ENCODE data around the gene SDHA.
A peak's percentile ranks its signal among the peaks of the same experiment; 100 is the strongest.
"Not testable (repeated sequence)": the region's sequence is repeated elsewhere in the genome, so short reads cannot be mapped to it uniquely, and the experiment has no call there.

The SDHA gene

DNA sequence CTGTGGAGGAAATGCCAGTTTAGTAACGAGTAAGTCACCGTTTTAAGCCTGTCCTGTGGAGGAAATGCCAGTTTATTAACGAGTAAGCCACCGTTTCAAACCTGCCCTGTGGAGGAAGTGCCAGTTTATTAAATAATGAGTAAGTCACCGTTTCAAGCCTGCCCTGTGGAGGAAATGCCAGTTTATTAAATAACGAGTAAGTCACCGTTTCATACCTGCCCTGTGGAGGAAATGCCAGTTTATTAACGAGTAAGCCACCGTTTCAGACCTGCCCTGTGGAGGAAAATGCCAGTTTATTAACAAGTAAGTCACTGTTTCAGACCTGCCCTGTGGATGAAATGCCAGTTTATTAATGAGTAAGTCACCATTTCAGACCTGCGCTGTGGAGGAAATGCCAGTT is 34.4 kb downstream of the SDHA start:
- DNase-seq: no peak
- H3K4me1 Mint-ChIP-seq (ENCODE audit: low read depth in 2 of 2): peaks cover 9 to 13% of the 10 kb centered on the region in 2 donors

DNA sequence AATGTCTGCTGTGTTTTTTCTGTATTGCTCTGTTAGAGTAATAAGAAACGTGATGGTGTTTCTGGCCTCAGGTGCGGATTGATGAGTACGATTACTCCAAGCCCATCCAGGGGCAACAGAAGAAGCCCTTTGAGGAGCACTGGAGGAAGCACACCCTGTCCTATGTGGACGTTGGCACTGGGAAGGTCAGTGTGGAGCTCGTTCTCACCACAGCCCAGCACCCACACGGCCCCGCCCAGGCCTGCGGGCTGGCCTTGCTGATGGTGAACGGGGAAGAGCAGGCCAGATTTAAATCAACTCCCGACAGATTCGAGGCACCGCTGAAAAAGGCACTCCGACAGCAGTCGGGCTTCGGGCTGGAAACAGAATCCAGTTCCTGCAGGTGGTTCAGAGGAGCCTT is 36.2 kb downstream of the SDHA start:
- H3K9me3 Mint-ChIP-seq; H3K4me3 Mint-ChIP-seq; ATAC-seq (replicated peaks); H3K27ac Mint-ChIP-seq; H3K27me3 Mint-ChIP-seq; DNase-seq: not testable (repeated sequence)
- H3K4me1 Mint-ChIP-seq (ENCODE audit: low read depth in 2 of 2): peaks cover 9 to 13% of the 10 kb centered on the region in 2 donors
- peaks cover 57% of the 10 kb centered on the region for H3K36me3 Mint-ChIP-seq (ENCODE audit: insufficient read depth)

More for the DNA sequence above, 34.4 kb downstream of the SDHA start:
- ATAC-seq (replicated peaks): no peak
- peaks cover 57% of the 10 kb centered on the region for H3K36me3 Mint-ChIP-seq (ENCODE audit: insufficient read depth)
- H3K4me3 Mint-ChIP-seq: peak overlapping the region; percentile 61 to 71
- peak overlapping the region; percentile 86 to 93 for H3K27ac Mint-ChIP-seq
- no peaks in the 10 kb centered on the region for H3K9me3 Mint-ChIP-seq
- no peaks in the 10 kb centered on the region for H3K27me3 Mint-ChIP-seq

DNA sequence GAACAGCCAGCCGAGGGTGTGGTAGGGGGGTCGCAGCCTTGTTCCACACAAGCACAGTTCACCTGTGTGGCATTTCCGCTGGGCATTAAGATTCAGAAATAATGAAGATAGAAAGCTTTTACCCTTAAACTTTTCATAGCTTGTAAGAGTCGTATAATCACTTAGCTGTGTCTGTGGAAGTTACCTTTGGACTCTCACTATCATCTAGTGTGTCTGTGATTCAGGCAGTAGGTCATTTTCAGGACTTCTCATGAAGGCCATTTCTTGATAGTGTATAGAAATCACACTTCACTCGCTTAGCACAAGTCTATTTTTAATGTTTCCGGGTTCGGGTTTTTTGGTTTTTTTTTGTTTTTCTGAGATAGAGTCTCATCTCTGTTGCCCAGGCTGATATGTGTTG is 37.0 kb downstream of the SDHA start:
- not testable (repeated sequence) for H3K9me3 Mint-ChIP-seq; H3K27me3 Mint-ChIP-seq; H3K4me3 Mint-ChIP-seq; ATAC-seq (replicated peaks); DNase-seq; H3K27ac Mint-ChIP-seq
- H3K36me3 Mint-ChIP-seq (ENCODE audit: insufficient read depth): peaks cover 57% of the 10 kb centered on the region
- peaks cover 7 to 10% of the 10 kb centered on the region in 2 donors for H3K4me1 Mint-ChIP-seq (ENCODE audit: low read depth in 2 of 2)

DNA sequence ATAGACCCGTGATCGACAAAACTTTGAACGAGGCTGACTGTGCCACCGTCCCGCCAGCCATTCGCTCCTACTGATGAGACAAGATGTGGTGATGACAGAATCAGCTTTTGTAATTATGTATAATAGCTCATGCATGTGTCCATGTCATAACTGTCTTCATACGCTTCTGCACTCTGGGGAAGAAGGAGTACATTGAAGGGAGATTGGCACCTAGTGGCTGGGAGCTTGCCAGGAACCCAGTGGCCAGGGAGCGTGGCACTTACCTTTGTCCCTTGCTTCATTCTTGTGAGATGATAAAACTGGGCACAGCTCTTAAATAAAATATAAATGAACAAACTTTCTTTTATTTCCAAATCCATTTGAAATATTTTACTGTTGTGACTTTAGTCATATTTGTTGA is 38.2 kb downstream of the SDHA start:
- not testable (repeated sequence) for DNase-seq; H3K9me3 Mint-ChIP-seq; H3K27me3 Mint-ChIP-seq; H3K4me3 Mint-ChIP-seq; H3K4me1 Mint-ChIP-seq (ENCODE audit: low read depth in 2 of 2); ATAC-seq (replicated peaks); H3K27ac Mint-ChIP-seq
- peaks cover 56% of the 10 kb centered on the region for H3K36me3 Mint-ChIP-seq (ENCODE audit: insufficient read depth)

DNA sequence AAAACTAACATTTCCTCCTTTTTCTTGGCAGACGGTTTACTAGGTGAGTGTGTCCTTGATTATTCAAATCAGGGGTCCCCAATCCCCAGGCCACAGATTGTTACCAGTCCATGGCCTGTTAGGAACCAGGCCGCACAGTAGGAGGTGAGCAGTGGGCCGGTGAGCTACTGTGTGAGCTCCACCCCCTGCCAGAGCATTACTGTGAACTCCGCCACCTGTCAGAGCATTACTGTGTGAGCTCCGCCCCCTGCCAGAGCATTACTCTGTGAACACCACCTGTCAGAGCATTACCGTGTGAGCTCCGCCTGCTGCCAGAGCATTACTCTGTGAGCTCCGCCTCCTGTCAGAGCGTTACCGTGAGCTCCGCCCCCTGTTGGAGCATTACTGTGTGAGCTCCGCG is 39.0 kb downstream of the SDHA start:
- Mint-ChIP-seq H3K9me3 (no peaks in the 10 kb centered on the region), H3K4me3 (no peak overlapping the region), H3K36me3 (ENCODE audit: insufficient read depth) (peaks cover 56% of the 10 kb centered on the region), H3K4me1 (ENCODE audit: low read depth in 2 of 2) (peaks cover 7 to 9% of the 10 kb centered on the region in 2 donors), H3K27me3 (no peaks in the 10 kb centered on the region), H3K27ac (peak overlapping the region in 1 of 2 donors; percentile 38)
- no peak for ATAC-seq (replicated peaks)
- no peak for DNase-seq

DNA sequence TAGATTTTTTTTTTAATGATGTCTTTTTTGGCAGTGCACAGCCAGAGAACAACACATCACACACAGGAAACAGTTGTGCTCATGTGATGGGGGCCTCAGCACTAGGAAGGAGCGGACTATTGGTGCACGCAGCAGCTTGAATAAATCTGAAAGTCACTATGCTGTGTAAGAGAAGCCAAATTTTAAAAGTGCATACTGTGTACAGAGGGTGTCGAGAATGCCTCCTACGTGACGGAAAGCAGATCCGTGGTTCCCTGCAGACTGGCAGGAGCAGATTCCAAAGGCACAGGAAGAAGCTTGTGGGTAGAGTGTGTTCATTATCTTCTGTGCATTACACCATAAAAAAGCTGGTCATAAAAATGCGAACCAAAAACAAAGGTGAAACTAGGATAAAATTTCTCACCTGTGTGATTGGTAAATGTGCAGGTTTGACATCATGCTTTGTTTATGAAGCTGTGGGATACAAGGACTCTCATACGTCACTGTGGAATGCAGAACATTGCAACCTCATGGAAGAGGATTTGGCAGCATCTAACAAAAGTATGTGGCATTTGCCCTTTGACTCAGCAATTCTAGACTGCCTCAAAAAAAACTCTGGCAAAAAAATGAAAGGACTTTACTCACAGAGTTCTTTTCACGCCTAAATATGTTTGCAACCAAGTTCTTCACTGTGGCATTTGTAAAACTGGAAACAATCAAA is 45.3 kb downstream of the SDHA start:
- not testable (repeated sequence) for ATAC-seq (replicated peaks); DNase-seq; H3K4me1 Mint-ChIP-seq (ENCODE audit: low read depth in 2 of 2); H3K27me3 Mint-ChIP-seq; H3K9me3 Mint-ChIP-seq; H3K4me3 Mint-ChIP-seq
- Mint-ChIP-seq H3K36me3 (ENCODE audit: insufficient read depth) (peaks cover 26% of the 10 kb centered on the region), H3K27ac (peak overlapping the region in 1 of 2 donors; percentile 73)

DNA sequence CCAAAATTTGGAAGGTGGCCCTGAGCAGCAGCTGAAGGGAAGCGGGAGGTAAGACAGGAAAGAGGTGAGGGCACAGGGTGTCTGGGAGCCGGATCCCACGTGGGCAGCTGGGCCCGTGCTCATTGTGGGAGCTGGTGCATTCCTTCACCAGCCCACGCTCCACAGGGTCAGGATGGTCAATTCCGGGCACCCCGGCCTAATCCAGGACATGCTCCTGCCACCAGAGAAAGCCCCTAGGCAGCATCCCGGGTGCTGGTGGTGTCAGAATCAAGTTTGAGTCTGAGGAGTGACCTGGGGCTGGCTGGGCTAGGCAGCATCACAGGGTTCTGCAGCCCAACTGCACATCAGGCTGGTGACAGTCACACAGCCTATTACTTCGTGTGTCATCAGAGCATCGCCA is 46.2 kb downstream of the SDHA start:
- Mint-ChIP-seq H3K36me3 (ENCODE audit: insufficient read depth) (peaks cover 23% of the 10 kb centered on the region), H3K27ac (peak overlapping the region; percentile 39 to 73), H3K4me1 (ENCODE audit: low read depth in 2 of 2) (no peaks in the 10 kb centered on the region), H3K27me3 (no peaks in the 10 kb centered on the region), H3K9me3 (no peaks in the 10 kb centered on the region), H3K4me3 (no peak overlapping the region)
- DNase-seq (no peak), ATAC-seq (replicated peaks) (no peak)

DNA sequence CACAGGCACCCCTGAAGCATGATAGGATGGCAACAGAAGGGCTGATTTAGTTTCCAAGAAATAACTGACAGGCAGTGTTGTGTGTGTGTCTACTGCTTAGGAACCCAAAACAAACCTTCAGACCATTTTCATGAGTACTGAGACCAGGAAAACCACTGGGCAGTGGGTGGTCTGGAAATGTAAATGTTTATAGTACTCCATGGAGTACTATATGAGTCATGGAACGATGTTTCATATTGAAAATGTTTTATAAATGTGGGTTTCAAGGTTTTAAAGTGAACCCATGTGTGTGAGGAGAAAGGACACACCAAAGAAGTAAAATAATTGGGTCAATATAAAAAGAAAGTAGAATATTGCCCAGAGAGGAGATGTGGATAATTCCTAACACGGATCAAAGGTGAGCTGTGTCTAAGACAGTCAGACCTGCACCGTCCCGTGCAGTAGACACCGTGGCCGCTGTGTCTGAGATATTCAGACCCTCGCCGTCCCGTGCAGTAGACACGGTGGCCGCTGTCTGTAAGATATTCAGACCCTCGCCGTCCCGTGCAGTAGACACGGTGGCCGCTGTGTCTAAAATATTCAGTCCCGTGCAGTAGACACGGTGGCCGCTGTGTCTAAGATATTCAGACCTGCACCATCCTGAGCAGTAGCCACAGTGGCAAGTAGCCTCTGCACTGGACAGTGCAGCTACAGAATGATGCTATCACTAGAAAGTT is 48.3 kb downstream of the SDHA start:
- H3K36me3 Mint-ChIP-seq (ENCODE audit: insufficient read depth): peaks cover 32% of the 10 kb centered on the region
- H3K27me3 Mint-ChIP-seq; H3K9me3 Mint-ChIP-seq; H3K4me1 Mint-ChIP-seq (ENCODE audit: low read depth in 2 of 2); DNase-seq; H3K4me3 Mint-ChIP-seq; ATAC-seq (replicated peaks): not testable (repeated sequence)
- peak overlapping the region in 1 of 2 donors; percentile 36 for H3K27ac Mint-ChIP-seq

DNA sequence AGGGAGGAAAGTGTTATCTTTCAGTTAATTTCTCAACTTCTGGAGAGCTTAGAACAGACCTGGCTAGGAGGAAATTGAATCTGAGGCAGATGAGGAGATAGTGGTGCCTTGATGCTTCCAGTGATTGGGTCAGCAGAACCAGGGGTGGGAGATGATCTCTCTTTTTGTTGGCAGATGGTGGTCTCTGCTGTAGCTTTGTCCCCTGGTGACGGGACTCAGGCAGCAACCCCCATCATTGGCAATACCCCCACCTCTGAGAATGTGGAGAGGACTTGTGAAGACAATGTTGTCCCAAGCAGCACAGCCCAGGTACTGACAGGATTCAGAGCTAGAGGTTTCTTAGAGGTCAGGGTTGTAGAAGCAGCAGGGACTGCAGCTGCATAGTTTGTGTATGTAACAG is 49.6 kb downstream of the SDHA start:
- H3K36me3 Mint-ChIP-seq (ENCODE audit: insufficient read depth): peaks cover 37% of the 10 kb centered on the region

DNA sequence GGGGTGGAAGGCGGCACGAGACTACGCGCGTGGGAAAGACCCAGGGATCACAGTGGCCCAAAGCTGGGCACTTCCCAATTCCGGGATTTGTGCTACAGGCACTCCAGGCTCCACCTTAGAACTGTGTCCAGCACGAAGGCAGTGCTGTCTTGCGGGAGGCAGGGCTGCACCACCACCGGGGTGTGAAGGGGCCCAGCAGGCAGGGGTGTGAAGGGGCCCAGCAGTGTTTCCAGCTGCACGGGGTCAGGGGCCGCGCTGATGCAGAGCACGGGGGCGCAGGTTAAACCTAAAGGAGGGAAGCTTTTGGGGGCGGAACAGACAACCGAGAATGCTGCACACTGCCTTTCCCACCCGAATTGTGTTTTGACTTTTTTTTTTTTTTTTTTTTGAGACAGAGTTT is 52.2 kb downstream of the SDHA start:
- peak overlapping the region; percentile 90 to 92 for H3K4me3 Mint-ChIP-seq
- H3K4me1 Mint-ChIP-seq (ENCODE audit: low read depth in 2 of 2): peaks cover 23 to 26% of the 10 kb centered on the region in 2 donors
- no peaks in the 10 kb centered on the region for H3K9me3 Mint-ChIP-seq
- H3K27ac Mint-ChIP-seq: peak overlapping the region; percentile 49 to 94
- DNase-seq: no peak
- ATAC-seq (replicated peaks): no peak
- H3K36me3 Mint-ChIP-seq (ENCODE audit: insufficient read depth): peaks cover 45% of the 10 kb centered on the region
- H3K27me3 Mint-ChIP-seq: no peaks in the 10 kb centered on the region

More for the DNA sequence above, 49.6 kb downstream of the SDHA start:
- no peak for DNase-seq
- Mint-ChIP-seq H3K27ac (peak overlapping the region in 1 of 2 donors; percentile 36), H3K9me3 (no peaks in the 10 kb centered on the region), H3K4me1 (ENCODE audit: low read depth in 2 of 2) (peaks cover 6 to 10% of the 10 kb centered on the region in 2 donors), H3K4me3 (no peak overlapping the region), H3K27me3 (no peaks in the 10 kb centered on the region)
- ATAC-seq (replicated peaks): no peak

DNA sequence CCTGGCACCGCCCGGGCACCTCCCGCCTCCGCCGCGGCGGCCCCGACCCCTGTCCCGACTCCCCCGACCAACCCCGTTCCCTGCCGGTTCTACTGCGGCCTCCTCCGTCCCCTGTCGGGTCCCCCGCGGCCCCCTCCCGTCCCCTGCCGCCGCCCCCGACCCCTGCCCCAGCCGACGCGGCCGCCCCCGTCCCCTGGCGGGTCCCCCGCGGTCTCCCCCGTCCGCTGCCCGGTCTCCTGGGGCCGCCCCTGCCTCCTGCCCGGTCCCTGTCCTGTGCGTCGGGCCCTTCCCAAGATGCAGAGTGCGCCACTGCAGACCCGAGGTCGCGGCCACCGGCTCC is 53.7 kb downstream of the SDHA start:
- ATAC-seq (replicated peaks): peak; percentile 5
- Mint-ChIP-seq H3K36me3 (ENCODE audit: insufficient read depth) (peaks cover 48% of the 10 kb centered on the region), H3K27ac (peak overlapping the region; percentile 94), H3K4me3 (peak overlapping the region; percentile 90 to 92), H3K4me1 (ENCODE audit: low read depth in 2 of 2) (peaks cover 23 to 32% of the 10 kb centered on the region in 2 donors)
- not testable (repeated sequence) for DNase-seq, H3K27me3 Mint-ChIP-seq, H3K9me3 Mint-ChIP-seq

DNA sequence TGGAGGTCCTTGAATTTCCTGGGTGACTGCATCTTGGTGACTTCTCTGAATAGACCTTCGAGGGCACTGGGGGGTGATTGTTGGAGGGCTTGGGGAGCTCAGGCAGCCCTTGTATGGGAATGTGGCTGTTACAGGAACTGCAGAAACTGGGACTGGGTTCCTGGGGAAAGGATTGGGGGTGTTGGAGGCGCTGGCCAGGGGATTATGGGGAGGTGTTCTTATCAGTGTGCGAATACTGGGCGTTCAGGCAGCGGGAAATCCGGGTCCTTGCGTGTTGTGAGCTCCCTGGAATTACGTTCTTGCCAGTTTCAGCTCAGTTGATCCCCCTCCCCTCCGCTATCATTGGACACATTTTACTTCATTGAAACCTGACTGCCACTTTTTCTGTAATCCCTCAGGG is 55.0 kb downstream of the SDHA start:
- H3K36me3 Mint-ChIP-seq (ENCODE audit: insufficient read depth): peaks cover 54% of the 10 kb centered on the region

DNA sequence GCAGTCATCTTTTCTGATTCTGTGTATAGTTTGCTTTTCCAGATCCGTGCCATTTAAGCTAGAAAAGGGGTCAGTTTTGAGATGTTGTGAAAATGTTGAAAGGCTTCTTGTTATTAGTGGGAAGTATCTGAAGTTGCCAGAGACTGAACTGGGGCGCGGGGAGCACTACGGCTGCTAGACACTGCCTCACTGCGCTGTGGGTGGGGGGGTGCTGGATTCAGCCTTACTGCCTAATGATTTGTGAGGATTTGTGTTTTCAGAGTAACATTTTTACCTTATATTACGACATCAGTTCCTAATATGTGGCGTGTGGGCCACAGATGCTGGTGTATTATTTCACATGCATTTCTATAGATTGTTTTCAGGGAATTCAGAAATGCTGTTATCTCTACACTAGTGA is 55.4 kb downstream of the SDHA start:
- H3K9me3 Mint-ChIP-seq; H3K27me3 Mint-ChIP-seq; DNase-seq; ATAC-seq (replicated peaks): not testable (repeated sequence)
- peaks cover 29 to 33% of the 10 kb centered on the region in 2 donors for H3K4me1 Mint-ChIP-seq (ENCODE audit: low read depth in 2 of 2)
- peaks cover 54% of the 10 kb centered on the region for H3K36me3 Mint-ChIP-seq (ENCODE audit: insufficient read depth)
- H3K27ac Mint-ChIP-seq: peak overlapping the region; percentile 54 to 78
- H3K4me3 Mint-ChIP-seq: peak overlapping the region; percentile 90 to 92

More for the DNA sequence above, 55.0 kb downstream of the SDHA start:
- Mint-ChIP-seq H3K4me1 (ENCODE audit: low read depth in 2 of 2) (peaks cover 25 to 32% of the 10 kb centered on the region in 2 donors), H3K27ac (peak overlapping the region; percentile 54 to 78), H3K4me3 (peak overlapping the region; percentile 90 to 92)
- ATAC-seq (replicated peaks); DNase-seq; H3K27me3 Mint-ChIP-seq; H3K9me3 Mint-ChIP-seq: not testable (repeated sequence)

DNA sequence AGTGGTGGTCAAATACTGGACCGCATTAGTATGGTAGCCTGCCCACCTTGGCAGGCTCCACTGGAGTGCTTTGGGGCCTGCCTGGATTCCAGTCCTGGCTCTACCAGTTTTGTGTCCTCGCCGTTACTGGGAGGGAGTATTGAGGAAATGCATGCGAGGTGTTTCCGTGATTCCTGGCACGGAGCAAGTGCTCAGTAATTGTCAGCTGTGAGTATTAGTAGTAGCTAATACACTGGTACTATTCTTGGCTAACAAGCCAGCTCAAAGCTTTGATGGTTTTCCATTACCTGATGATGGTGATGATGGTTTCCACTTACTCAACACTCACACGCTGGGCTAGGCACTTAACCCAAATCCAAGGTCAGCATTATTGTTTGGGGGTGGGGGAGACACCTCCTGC is 56.2 kb downstream of the SDHA start:
- Mint-ChIP-seq H3K4me1 (ENCODE audit: low read depth in 2 of 2) (peaks cover 32 to 36% of the 10 kb centered on the region in 2 donors), H3K36me3 (ENCODE audit: insufficient read depth) (peaks cover 58% of the 10 kb centered on the region)
- not testable (repeated sequence) for DNase-seq

More for the DNA sequence above, 56.2 kb downstream of the SDHA start:
- H3K4me3 Mint-ChIP-seq; ATAC-seq (replicated peaks); H3K9me3 Mint-ChIP-seq; H3K27me3 Mint-ChIP-seq; H3K27ac Mint-ChIP-seq: not testable (repeated sequence)
